Mucosa of rectum (tissue), 2 donors: ENCODE data around the gene MFN2.

ENCODE experiments used
- H3K27ac ChIP-seq, 2 donors: one replicate each; pipeline ENCODE4 v1.7.0; 2013; ENCODE audit warnings: inconsistent platforms in 2 of 2, low read depth in 2 of 2, low read length in 2 of 2
- H3K27me3 ChIP-seq, 2 donors: one replicate each; pipeline ENCODE4 v1.7.0; 2013; ENCODE audit warnings: low read length in 2 of 2; ENCODE audit not compliant: control insufficient read depth in 2 of 2, insufficient read depth in 2 of 2
- H3K36me3 ChIP-seq, 2 donors: one replicate each; pipeline ENCODE4 v1.7.0; 2013; ENCODE audit warnings: low read length in 2 of 2; ENCODE audit not compliant: control insufficient read depth in 2 of 2, insufficient read depth in 2 of 2
- H3K4me1 ChIP-seq, 2 donors: one replicate each; pipeline ENCODE4 v1.7.0; 2013; ENCODE audit warnings: low read length in 2 of 2, mild to moderate bottlenecking in 1 of 2; ENCODE audit not compliant: control insufficient read depth in 2 of 2, insufficient read depth in 2 of 2
- H3K4me3 ChIP-seq, 2 donors: one replicate each; pipeline ENCODE4 v1.7.0; 2013; ENCODE audit warnings: low read length in 2 of 2
- H3K9ac ChIP-seq, 2 donors: one replicate each; pipeline ENCODE4 v1.7.0; 2013; ENCODE audit warnings: low read length in 2 of 2, low read depth in 1 of 2, mild to moderate bottlenecking in 1 of 2
- H3K9me3 ChIP-seq, 2 donors: one replicate each; pipeline ENCODE4 v1.7.0; 2013; ENCODE audit warnings: low read length in 2 of 2; ENCODE audit not compliant: control insufficient read depth in 2 of 2
- donor health status: healthy.
- donor health status: Normal muscosa, but diverticular disease.

Gene MFN2

GRCh38 chr1:11980676-11980972 lies 380 bp downstream of the MFN2 start:
- H3K27me3 ChIP-seq, result no peaks in the 10 kb centered on the region
- peaks cover 44 to 45% of the 10 kb centered on the region in 2 donors for H3K4me1 ChIP-seq
- no peaks in the 10 kb centered on the region for H3K9me3 ChIP-seq

GRCh38 chr1:11981378-11982009 lies 1.2 kb downstream of the MFN2 start:
- Histone ChIP-seq H3K9me3 (no peaks in the 10 kb centered on the region), H3K9ac (peak overlapping the region in 1 of 2 donors; percentile 98), H3K4me3 (peak overlapping the region; percentile 92 to 95), H3K27ac (peak overlapping the region in 1 of 2 donors; percentile 95), H3K4me1 (peaks cover 44 to 47% of the 10 kb centered on the region in 2 donors), H3K36me3 (peaks cover 27 to 44% of the 10 kb centered on the region in 2 donors), H3K27me3 (no peaks in the 10 kb centered on the region)

More at GRCh38 chr1:11980676-11980972, 380 bp downstream of the MFN2 start:
- Histone ChIP-seq H3K27ac (peak overlapping the region; percentile 92 to 95), H3K36me3 (peaks cover 18 to 36% of the 10 kb centered on the region in 2 donors), H3K4me3 (peak overlapping the region; percentile 92 to 95), H3K9ac (peak overlapping the region; percentile 81 to 98)

- Histone ChIP-seq H3K9me3 (no peaks in the 10 kb centered on the region), H3K4me3 (no peak overlapping the region), H3K4me1 (peaks cover 44 to 47% of the 10 kb centered on the region in 2 donors), H3K27me3 (no peaks in the 10 kb centered on the region), H3K9ac (peak overlapping the region in 1 of 2 donors; percentile 17), H3K36me3 (peaks cover 29 to 44% of the 10 kb centered on the region in 2 donors), H3K27ac (peak overlapping the region in 1 of 2 donors; percentile 15)
Measured at GRCh38 chr1:11982010-11982392, 1.8 kb downstream of the MFN2 start.

- H3K4me1 ChIP-seq, result peaks cover 44 to 47% of the 10 kb centered on the region in 2 donors
- H3K9ac ChIP-seq, result peak overlapping the region in 1 of 2 donors; percentile 29
Measured at GRCh38 chr1:11984121-11984520, 3.9 kb downstream of the MFN2 start.

GRCh38 chr1:11984576-11984975 lies 4.3 kb downstream of the MFN2 start:
- H3K9ac ChIP-seq, result peak overlapping the region in 1 of 2 donors; percentile 29
- H3K27me3 ChIP-seq, result no peaks in the 10 kb centered on the region
- peak overlapping the region; percentile 69 to 74 for H3K27ac ChIP-seq
- peaks cover 37 to 52% of the 10 kb centered on the region in 2 donors for H3K36me3 ChIP-seq
- H3K4me1 ChIP-seq, result peaks cover 40 to 44% of the 10 kb centered on the region in 2 donors
- no peak overlapping the region for H3K4me3 ChIP-seq
- no peaks in the 10 kb centered on the region for H3K9me3 ChIP-seq

More at GRCh38 chr1:11984121-11984520, 3.9 kb downstream of the MFN2 start:
- Histone ChIP-seq H3K9me3 (no peaks in the 10 kb centered on the region), H3K27ac (peak overlapping the region; percentile 69 to 74), H3K4me3 (peak overlapping the region in 1 of 2 donors; percentile 26), H3K36me3 (peaks cover 33 to 48% of the 10 kb centered on the region in 2 donors), H3K27me3 (no peaks in the 10 kb centered on the region)

- Histone ChIP-seq H3K36me3 (peaks cover 43 to 58% of the 10 kb centered on the region in 2 donors), H3K9me3 (no peaks in the 10 kb centered on the region), H3K9ac (peak overlapping the region in 1 of 2 donors; percentile 29), H3K27ac (peak overlapping the region; percentile 69 to 74), H3K4me1 (peaks cover 37 to 41% of the 10 kb centered on the region in 2 donors), H3K27me3 (no peaks in the 10 kb centered on the region), H3K4me3 (no peak overlapping the region)
Measured at GRCh38 chr1:11985171-11985570, 4.9 kb downstream of the MFN2 start.

- Histone ChIP-seq H3K36me3 (peaks cover 50 to 65% of the 10 kb centered on the region in 2 donors), H3K4me1 (peaks cover 34 to 38% of the 10 kb centered on the region in 2 donors), H3K4me3 (no peak overlapping the region), H3K9me3 (no peaks in the 10 kb centered on the region), H3K27me3 (no peaks in the 10 kb centered on the region), H3K9ac (no peak overlapping the region), H3K27ac (no peak overlapping the region)
Measured at GRCh38 chr1:11985851-11986250, 5.6 kb downstream of the MFN2 start.

- Histone ChIP-seq H3K4me1 (peaks cover 5 to 7% of the 10 kb centered on the region in 2 donors), H3K27me3 (no peaks in the 10 kb centered on the region), H3K36me3 (peaks cover 59 to 65% of the 10 kb centered on the region in 2 donors)
Measured at GRCh38 chr1:11989669-11990068, 9.4 kb downstream of the MFN2 start.

GRCh38 chr1:11990303-11991032 lies 10.2 kb downstream of the MFN2 start:
- Histone ChIP-seq H3K4me3 (no peak overlapping the region), H3K27ac (no peak overlapping the region), H3K4me1 (peaks cover 0 to 3% of the 10 kb centered on the region in 2 donors), H3K9ac (no peak overlapping the region), H3K36me3 (peaks cover 59 to 65% of the 10 kb centered on the region in 2 donors), H3K9me3 (no peaks in the 10 kb centered on the region), H3K27me3 (no peaks in the 10 kb centered on the region)

More at GRCh38 chr1:11989669-11990068, 9.4 kb downstream of the MFN2 start:
- Histone ChIP-seq H3K9me3 (no peaks in the 10 kb centered on the region), H3K9ac (no peak overlapping the region), H3K27ac (no peak overlapping the region), H3K4me3 (no peak overlapping the region)

- Histone ChIP-seq H3K27me3 (no peaks in the 10 kb centered on the region), H3K36me3 (peaks cover 63 to 70% of the 10 kb centered on the region in 2 donors), H3K9me3 (no peaks in the 10 kb centered on the region), H3K4me1 (no peaks in the 10 kb centered on the region), H3K27ac (no peak overlapping the region), H3K4me3 (no peak overlapping the region), H3K9ac (no peak overlapping the region)
Measured at GRCh38 chr1:11991969-11992676, 11.9 kb downstream of the MFN2 start.
